GM12872 (cell line): ENCODE measurements around the gene CCNDBP1.

Source experiments
- TF ChIP-seq, protein P1 (sequence below): IDR thresholded peaks from 3 replicates; pipeline ENCODE4 v1.5.1; 2011; ENCODE audit warnings: low read depth, mild to moderate bottlenecking, low read length, moderate library complexity; ENCODE audit not compliant: insufficient read depth

The CCNDBP1 gene

DNA sequence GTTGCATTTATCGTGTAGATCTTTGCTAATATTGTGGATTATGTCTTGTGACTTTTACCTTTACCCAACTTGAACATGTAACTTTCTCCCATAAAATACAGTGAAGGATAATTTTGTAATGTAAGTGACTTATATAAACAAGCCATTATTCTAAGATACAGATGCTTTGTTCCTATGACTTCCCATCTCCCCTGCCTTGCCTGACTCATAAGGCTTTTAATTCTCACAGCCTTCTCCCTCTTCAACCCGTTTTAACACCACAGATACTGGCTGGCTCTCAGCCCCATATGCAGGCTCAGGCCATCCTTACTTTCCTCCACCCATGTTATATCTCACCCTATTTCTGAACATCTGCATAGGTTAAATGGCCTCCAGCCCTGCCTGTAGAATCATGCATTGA, 4.1 kb downstream of the CCNDBP1 start:
- TF ChIP-seq, protein P1, sequence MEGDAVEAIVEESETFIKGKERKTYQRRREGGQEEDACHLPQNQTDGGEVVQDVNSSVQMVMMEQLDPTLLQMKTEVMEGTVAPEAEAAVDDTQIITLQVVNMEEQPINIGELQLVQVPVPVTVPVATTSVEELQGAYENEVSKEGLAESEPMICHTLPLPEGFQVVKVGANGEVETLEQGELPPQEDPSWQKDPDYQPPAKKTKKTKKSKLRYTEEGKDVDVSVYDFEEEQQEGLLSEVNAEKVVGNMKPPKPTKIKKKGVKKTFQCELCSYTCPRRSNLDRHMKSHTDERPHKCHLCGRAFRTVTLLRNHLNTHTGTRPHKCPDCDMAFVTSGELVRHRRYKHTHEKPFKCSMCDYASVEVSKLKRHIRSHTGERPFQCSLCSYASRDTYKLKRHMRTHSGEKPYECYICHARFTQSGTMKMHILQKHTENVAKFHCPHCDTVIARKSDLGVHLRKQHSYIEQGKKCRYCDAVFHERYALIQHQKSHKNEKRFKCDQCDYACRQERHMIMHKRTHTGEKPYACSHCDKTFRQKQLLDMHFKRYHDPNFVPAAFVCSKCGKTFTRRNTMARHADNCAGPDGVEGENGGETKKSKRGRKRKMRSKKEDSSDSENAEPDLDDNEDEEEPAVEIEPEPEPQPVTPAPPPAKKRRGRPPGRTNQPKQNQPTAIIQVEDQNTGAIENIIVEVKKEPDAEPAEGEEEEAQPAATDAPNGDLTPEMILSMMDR = no peak

DNA sequence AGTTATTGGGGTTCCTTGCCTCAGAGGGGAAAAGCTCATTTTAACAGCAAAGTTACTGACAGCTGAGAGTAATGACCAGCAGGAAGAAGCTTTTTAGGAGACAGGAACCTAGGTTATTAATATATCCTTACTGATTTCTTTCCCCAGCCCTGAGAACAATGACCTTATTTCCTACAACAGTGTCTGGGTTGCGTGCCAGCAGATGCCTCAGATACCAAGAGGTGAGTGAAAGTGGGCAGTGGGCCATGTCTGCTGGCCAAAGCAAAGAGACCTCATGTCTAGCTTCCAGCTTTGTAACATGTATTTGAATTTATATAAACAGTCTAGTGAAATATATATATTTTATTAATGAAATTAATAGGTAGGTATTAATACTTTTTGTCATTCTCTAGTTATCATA, 5.0 kb downstream of the CCNDBP1 start:
- TF ChIP-seq, protein P1 = no peak

DNA sequence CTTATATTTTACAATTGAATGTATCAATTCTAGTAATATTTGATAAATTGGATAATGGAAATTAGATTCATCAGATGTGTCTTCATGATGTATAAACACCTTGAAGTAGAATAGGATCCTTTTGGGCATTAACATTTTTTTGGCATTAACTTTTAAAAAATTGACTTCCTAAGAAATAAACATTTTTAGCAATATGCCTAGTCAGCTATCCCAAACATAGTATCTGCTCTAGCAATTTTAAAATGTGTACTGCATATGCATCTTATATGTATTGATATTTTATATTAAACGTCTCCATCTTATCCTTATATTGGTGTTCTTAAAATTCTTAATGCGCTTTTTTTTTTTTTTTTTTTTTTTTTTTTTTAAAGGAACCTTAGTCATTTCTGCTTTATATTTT, 8.5 kb downstream of the CCNDBP1 start:
- TF ChIP-seq, protein P1 = no peak

DNA sequence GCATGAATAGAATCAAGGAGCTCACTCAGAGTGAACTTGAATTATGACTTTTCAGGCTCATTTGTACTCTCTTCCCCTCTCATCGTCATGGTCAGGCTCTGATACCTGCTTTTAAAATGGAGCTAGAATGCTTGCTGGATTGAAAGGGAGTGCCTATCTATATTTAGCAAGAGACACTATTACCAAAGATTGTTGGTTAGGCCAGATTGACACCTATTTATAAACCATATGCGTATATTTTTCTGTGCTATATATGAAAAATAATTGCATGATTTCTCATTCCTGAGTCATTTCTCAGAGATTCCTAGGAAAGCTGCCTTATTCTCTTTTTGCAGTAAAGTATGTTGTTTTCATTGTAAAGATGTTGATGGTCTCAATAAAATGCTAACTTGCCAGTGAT, 9.6 kb downstream of the CCNDBP1 start:
- TF ChIP-seq, protein P1 = no peak

DNA sequence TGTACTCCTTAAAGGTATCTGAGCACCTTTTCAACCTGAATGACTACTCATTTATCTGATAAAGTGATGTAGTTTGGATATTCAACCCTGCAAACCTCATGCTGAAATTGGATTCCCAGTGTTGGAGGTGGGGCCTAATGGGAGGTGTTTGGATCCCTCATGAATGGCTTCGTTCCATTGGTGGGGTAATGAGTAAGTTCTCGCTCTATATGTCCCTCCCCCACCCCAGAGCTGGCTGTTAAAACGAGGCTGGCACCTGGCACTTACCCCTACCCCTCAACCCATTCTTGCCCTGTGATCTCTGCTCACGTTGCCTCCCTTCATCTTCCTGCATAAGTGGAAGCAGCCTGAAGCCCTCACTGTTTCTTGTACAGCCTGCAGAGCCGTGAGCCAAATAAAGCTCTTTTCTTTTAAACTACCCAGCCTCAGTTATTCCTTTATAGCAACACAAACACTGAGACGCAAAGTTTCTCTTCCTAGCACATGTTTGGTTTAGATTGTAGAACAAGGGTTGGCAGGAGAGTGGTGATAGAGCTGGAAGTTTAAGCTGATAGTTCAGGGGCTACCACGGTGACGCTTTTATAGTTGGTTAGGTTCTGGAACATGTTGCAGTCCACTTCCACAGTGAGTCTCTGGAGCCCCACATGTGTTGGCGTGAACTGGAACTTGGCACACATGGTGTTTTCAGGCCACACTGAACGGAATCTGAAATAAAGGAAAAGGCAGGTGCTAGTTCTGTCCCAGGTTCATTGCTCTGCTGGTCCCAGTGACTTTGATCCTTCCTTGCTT, 11.8 kb downstream of the CCNDBP1 start:
- TF ChIP-seq, protein P1 = no peak

DNA sequence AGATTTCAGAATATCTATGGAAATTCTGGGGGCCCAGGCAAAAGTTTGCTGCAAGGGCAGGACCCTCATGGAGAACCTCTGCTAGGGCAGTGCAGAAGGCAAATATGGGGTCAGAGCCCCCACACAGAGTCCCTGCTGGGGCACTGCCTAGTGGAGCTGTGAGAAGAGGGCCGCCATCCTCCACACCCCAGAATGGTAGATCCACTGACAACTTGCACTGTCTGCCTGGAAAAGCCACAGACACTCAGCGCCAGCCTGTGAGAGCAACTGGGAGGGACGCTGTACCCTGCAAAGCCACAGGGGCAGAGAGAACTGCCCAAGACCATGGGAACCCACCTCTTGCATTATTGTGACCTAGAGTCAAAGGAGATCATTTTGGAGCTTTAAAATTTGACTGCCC, 13.8 kb downstream of the CCNDBP1 start:
- TF ChIP-seq, protein P1 = no peak

DNA sequence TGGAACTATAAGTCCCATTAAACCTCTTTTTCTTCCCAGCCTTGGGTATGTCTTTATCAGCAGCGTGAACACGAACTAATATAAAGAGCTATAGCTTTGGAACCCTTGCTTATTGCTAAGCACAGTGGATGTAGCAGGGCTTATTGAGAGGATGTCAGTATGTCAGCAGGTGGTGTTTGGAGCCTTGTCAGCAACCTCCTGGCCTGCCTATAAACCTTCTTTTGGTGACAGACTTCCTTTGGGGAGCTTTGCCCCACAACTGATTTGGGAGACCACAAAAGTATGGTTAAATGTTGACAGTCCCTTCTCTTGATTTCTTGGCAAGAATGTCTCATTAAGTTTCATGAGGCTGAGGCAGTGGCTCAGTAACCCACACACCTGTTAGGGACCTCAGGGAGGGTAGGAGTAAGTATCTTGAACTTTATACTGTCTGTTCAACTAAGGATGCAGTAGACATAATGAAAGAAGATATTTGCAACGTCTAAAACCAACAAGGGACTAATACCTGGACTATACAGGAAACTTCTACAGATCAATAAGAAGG, 14.8 kb downstream of the CCNDBP1 start:
- TF ChIP-seq, protein P1 = no peak
